Hematopoietic multipotent progenitor cell treated with erythropoietin and hydrocortisone succinate and interleukin-3 and kit ligand, for 4 days (in vitro differentiated cells): ENCODE data around the gene KXD1.
"Not testable (repeated sequence)": the region's sequence is repeated elsewhere in the genome, so short reads cannot be mapped to it uniquely, and the experiment has no call there.

Experiments used
- DNase-seq: peaks from one replicate; pipeline ENCODE4 v3.0.0-alpha.2; 2015

The KXD1 gene

DNA sequence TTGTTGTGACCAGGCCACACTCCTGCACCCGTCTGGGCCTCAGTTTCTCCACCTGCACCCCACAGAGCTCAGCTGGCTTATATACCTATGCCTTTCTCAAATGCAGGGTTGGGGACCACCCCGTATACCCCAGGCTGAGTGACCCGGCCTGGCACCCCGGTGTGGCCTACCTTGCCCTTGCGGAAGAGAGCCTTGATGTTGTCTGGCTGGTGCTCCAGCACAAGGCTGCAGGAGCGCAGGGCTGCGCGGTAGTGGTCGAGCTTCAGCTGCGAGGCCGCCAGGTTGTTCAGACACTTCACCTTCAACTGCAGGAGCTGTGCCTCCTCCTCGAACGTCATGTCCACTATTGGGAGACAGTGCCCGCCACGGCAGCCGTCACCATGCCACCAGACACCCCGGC is 20.2 kb upstream of the KXD1 start:
- no peak for DNase-seq

GRCh38 chr19:18538115-18538514 is 19.6 kb upstream of the KXD1 start:
- no peak for DNase-seq

DNA sequence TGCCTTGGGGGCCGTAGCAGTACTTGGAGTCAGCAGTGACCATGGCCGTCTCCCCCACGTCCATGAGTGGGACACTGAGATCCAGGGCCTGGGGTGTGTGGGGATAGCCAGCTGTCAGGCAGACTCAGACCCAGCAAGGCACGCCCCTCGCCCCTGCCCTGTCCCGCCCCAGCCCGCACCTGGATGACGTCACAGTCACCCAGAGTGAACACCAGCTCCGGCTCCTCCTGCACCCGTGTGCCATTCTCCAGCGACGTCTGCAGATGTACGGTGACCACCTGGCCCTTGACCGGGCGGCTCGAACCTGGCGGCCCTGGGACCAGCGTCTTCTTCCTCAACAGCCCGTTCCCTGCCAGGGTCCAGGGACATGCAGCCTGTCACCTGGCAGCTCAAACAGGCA is 18.3 kb upstream of the KXD1 start:
- no peak for DNase-seq

GRCh38 chr19:18540200-18540599 is 17.5 kb upstream of the KXD1 start:
- not testable (repeated sequence) for DNase-seq

DNA sequence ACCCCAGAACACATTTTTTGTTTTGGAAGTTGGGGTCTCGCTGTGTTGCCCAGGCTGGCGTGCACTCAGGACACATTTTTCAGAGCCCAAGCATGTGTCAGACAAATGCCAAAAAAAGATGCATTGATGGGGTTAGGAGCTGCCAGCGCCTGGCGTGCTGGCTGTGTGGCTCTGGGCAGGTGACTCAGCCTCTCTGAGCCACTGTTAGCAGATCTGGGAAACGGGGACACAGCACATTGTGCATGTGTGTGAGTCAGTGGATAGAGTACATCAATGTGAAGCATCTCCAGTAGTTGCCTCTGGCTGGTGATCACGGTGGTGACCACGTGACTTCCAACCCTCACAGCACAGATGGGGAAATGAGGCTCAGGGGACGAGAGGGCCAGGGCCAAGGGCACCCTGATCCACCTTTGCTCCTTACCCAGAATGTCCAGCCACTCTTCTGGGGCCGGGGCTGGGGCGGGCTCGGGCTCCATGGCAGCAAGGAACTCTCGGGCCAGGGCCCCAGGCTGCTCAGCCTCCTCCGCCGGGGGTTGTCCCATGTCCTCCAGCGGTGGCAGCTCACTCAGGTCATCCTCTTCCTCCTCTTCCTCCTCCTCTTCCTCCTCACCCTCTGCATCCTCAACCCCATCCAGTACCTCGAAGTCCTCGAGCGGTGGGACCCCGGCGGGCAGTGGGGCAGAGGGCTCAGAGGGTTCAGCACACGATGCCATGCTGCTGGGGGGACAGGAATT is 16.2 kb upstream of the KXD1 start:
- DNase-seq = no peak

DNA sequence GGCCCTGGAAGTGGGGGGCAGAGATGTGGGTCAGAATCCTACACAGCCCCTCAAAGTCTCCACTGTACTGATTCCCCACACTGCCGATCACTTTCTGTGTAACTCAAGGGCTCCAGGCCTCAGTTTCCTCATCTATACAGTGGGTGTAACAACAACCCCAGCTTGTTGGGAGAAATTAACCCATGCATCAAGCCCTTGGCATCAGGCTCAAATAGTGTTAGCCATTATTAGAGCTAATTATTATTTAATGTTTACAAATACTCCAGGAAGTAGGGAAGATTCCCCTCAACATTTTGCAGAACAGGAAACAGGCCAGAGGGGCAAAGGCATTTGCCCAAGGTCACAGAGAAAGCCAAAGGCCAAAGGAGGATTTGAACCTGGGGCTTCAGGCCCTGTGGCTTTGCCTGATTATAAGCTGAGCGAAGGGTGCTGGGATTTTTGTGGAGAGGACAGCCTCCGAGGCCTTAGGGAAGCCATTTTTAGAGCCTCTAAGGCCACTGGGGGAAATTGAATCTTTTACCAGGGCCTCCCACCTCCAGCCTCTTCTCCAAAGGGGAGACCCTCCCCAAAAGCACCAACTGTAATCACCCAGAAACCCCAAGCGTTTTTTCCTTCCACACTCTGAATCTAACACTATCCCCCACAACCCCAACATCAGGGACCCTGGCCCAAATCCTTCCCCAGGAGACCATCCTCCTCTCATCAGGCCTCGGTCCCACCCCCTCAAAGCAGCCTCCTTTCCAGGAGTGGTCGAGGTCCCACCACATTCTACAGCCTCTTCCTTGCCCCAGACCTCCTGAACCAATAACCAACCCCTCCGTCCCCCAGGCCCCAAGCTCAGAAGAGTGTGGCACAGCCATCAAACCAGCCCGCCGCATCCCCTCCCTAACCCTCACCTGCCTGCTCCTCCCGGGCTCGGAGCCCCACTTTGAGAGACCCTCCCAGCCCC is 15.4 kb upstream of the KXD1 start:
- peak; percentile 52 for DNase-seq

DNA sequence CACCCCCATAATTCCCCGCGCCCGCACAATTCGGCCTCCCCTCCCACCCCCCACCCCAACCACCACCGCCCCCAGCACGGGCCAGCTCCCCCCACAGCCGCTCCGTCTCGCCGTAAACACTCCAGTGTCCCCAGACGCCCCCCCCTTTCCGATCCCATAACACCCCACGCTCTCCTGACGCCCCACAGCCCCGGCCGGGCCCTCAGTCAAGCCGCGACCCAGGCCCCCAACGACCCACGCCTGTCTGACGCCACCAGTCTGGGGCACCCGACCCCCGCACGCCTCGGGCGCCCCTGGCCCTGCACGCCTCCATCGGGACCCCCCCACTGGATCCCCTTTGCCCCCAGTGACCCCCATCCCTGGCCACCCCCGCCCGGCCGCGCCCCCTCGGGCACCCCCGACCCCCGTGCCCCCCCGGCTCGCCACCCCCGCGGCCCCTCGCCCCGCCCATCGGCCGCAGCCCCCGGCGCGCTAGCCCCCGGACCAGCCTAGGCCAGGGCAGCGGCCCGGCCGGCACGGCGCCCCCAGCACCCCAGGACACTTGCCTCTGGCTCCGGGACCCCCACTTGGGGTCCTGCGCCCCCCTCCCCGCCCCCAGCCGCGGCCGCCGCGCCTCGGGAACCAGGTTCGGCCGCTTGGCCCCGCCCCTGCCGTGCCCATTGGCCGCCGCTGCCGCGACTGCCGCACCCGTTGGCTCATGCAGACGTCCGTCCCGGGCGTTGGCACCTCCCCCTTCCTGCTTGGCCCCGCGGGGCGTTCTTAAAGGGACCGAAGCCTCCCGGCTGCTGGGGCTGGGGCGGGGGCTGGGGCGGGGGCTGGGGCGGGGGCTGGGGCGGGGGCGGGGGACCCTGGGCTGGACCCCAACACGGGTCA is 14.5 kb upstream of the KXD1 start, which contains the start of gene FKBP8:
Gene FKBP8 (minus strand): TSS at position 633 of the 873 bp plus-strand sequence. CDS start 1,603 bp downstream, outside the sequence.
- DNase-seq = peak; percentile 97

- peak; percentile 100 for DNase-seq
Observed at GRCh38 chr19:18543814-18544475, 13.7 kb upstream of the KXD1 start.

DNA sequence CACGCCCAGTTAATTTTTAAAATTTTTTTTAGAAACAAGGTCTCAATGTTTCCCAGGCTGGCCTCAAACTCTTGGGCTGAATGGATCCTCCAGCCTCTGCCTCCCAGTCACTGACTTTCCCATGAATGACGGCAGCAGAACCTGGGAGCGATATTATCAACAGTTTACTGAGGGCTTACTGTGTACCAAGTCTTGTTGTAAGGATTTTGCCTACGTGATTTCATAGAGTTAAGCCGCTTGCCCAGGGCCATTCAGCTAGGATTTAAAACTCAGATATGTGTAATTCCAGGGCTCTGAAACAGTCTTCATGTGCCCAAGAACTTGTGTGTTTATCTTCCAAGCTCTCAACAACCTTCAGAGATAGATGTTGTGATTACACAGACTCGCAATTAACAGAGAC is 6.0 kb upstream of the KXD1 start:
- no peak for DNase-seq

DNA sequence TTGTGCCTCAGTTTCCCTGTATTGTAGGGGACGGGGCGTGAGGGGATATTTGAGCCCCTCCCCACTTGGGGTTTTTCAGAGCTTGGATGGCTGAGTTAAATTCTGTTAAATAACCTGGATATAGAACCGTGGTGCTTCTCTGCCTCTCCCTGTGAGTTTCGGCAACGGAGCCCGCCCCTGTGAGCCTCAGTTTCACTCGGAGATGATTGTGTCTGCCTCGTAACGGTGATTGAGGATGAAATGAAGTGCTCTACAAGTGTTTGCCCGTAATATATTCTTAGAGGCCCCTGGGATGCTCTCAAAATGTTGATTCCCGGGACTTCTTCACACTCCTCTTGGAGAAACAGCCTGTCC is 509 bp downstream of the KXD1 start:
- peak; percentile 18 for DNase-seq

DNA sequence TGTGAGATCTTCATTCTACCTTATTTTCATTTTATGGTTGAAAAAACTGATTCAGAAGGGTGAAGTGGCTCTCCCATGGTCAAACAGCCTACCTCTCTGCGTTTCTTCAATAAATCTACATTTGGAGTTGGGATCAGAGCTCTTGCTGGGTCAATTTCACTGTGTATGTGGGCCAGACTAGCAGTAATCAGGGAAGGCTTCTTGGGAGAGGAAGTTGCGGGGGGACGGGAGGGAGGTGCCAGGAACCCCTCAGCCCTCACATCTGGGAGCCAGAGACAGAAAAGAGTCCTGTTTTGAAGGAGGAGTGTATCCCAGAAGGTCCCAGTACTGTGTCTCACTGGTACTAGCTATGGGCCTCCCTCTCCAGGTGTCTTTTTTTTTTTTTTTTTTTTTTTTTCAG is 934 bp downstream of the KXD1 start:
- DNase-seq = peak; percentile 23

- no peak for DNase-seq
Observed at GRCh38 chr19:18559685-18560084, 2.0 kb downstream of the KXD1 start.

DNA sequence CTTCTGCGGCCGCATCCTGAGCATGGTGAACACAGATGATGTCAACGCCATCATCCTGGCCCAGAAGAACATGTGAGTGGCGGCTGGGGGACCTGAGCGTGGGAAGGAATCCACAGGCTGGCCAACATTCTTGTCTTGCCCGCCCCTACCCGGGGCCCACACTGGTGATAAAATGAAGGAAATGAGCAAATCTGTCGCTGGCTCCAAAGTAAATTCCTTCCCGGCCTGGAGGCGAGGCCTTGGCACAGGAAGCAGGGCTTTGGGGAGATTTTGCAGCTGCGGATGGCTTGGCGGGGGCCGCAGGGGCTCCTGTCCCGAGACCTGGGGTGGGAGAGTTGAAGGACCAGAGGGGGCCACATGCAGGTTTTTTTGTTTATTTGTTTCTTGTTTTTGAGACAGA is 4.4 kb downstream of the KXD1 start:
- DNase-seq = no peak

DNA sequence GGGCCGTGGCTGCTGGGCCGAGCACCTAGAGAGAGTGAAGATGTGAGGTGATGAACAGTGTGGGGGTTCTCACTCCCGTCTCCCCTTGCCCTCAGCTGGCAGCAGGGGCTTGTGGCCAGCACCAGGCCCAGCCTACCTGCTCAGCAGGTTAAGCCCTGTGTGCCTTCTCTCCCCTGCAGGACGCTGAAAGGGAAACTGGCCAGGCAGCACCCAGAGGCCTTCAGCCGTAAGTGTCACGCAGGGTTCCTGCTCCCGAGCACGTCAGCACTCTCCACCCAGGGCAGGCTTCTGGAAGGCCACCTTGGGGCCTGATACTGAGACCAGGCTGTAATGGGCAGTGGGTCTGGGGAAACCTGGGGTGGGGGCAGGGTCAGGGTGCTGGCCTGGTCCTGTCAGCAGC is 9.3 kb downstream of the KXD1 start:
- no peak for DNase-seq

- DNase-seq = no peak
Observed at GRCh38 chr19:18568367-18568766, 10.7 kb downstream of the KXD1 start.

- peak; percentile 99 for DNase-seq
Observed at GRCh38 chr19:18571564-18572344, 14.1 kb downstream of the KXD1 start, which contains the start of gene UBA52. Gene UBA52 (plus strand): TSS chr19:18571857. CDS start chr19:18573301, 1,444 bp downstream.

- DNase-seq = no peak
Observed at GRCh38 chr19:18574691-18575291, 17.1 kb downstream of the KXD1 start.

DNA sequence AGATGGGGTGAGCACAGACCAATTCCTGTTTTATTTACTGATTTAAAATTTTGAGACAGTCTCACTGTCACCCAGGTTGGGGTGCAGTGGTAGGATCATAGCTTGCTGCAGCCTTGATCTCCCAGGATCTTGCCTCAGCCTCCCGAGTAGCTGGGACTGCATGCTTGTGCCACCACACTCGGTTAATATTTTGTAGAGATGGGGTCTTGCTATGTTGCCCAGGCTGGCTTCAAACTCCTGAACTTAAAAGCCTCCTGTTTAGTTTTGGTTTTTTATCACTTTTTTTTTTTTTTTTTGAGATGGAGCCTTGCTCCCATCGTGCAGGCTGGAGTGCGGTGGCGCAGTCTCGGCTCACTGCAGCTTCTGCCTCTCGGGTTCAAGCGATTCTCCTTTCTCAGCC is 18.7 kb downstream of the KXD1 start:
- no peak for DNase-seq

DNA sequence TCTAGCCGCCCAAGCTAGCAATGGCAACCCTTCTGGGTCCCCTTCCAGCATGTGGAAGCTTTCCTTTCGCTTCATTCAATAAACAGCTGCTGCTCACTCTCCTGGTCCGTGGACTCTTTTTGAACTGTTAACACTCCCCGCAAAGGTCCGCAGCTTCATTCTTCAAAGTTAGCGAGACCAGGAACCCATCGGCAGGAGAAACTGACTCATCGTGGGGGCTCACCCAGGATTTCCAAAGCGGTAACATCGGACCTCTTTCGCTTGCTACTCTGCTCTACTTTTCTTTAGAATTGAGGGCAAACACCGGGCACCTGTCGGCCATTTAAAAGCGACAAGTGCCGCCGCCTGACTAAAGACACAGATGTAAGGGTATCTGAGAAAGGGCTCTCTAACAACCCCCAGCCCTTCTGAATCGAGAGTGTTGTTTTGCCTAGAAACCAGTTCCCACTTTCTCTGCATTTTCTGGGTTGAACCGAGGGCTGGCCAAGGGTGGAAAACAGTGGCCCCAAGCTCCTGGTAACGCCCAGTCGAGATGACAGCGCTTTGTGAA is 19.8 kb downstream of the KXD1 start:
- DNase-seq = no peak

DNA sequence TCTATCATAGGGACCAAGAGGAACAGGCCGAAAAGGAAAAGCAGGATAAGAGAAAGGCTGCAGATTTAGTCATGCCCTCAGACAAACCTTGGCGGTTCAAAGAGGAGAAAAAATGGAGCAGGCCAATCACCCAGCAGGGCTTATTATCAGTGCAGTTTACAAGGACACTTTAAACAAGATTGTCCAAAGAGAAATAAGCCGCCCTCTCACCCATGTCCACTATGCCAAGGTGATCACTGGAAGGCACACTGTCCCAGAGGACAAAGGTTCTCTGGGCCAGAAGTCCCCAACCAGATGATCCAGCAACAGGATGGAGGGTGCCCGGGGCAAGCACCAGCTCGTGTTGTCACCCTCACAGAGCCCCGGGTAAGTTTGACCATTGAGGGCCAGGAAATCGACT is 22.6 kb downstream of the KXD1 start:
- DNase-seq = no peak

DNA sequence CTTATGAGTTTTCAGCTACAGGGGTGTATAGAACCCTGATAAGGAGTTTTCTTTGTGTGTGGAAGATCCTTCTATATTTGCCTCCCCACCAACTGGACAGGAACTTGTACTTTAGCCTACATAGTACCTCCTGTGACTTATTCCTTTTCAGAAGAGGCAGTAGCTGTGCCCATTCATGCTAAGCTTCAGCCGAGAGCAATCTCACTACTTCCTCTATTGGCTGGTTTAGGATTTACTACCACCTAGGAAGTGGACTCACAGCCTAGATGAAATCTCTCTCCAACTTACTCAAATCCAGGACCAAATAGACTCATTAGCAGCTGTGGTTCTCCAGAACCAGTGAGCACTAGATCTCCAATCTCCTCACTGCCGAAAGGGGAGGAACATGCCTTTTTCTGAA is 28.6 kb downstream of the KXD1 start:
- DNase-seq = peak; percentile 63
